Stomach (tissue), 4 donors: ENCODE results near the gene C3orf20.

Source experiments
- CTCF ChIP-seq, 7 experiments: fragments of 450-650 bp in 4 of 7; fragments of 200-600 bp in 3 of 7; sonication (generic) in 3 of 7; IDR thresholded peaks; one replicate each; pipeline ENCODE4 v1.5.1; 2016 to 2019; ENCODE audit warnings: antibody characterized with exemption in 7 of 7, control low read depth in 2 of 7, mild to moderate bottlenecking in 1 of 7
- POLR2A ChIP-seq, 4 donors: fragments of 450-650 bp; IDR thresholded peaks; one replicate each; pipeline ENCODE4 v1.6.1; 2016; ENCODE audit warnings: antibody characterized with exemption in 4 of 4, control low read depth in 2 of 4, mild to moderate bottlenecking in 1 of 4, moderate library complexity in 1 of 4
- POLR2AphosphoS5 ChIP-seq, 3 donors: sonication (generic); formaldehyde crosslinking; IDR thresholded peaks; one replicate each; pipeline ENCODE4 v1.6.1; 2016; ENCODE audit warnings: antibody characterized with exemption in 3 of 3

- TF ChIP-seq CTCF (IDR thresholded peaks at IDR 0.05), result no peak
- no peak for TF ChIP-seq POLR2AphosphoS5 (IDR thresholded peaks at IDR 0.05)
- no peak for TF ChIP-seq POLR2A (IDR thresholded peaks at IDR 0.05)
Observed at GRCh38 chr3:14767245-14768051, 92.5 kb downstream of the C3orf20 start.
